GM12878 (cell line): ENCODE measurements around the gene NPR3.
A peak's percentile ranks its signal among the peaks of the same experiment; 100 is the strongest.

Experiments
- CTCF ChIP-seq, 3 experiments: IDR thresholded peaks in 2 of 3; conservative IDR thresholded peaks in 1 of 3; 2 replicates each; pipeline ENCODE4 v1.5.1; 2011; ENCODE audit warnings: low read depth in 3 of 3, low read length in 3 of 3, mild to moderate bottlenecking in 3 of 3, control low read depth in 2 of 3, moderate library complexity in 2 of 3, inconsistent platforms in 1 of 3, mixed read lengths in 1 of 3; ENCODE audit not compliant: control insufficient read depth in 2 of 3, insufficient read depth in 1 of 3; ENCODE audit errors: extremely low read depth in 1 of 3
- EP300 ChIP-seq, 2 experiments: fragments of 150-350 bp in 1 of 2; IDR thresholded peaks; 2 replicates each; pipeline ENCODE4 v1.6.1; 2011 to 2012; ENCODE audit warnings: low read depth in 2 of 2, low read length in 2 of 2, borderline replicate concordance in 1 of 2, improper control_type of control experiment in 1 of 2, inconsistent platforms in 1 of 2; ENCODE audit not compliant: control insufficient read depth in 1 of 2
- FOXM1 ChIP-seq: IDR thresholded peaks from 2 replicates; pipeline ENCODE4 v1.6.1; 2012; ENCODE audit warnings: low read depth, mild to moderate bottlenecking, inconsistent platforms, low read length, moderate library complexity
- GABPA ChIP-seq: IDR thresholded peaks from 2 replicates; pipeline ENCODE4 v1.6.1; 2014; ENCODE audit warnings: antibody characterized with exemption, low read depth, mild to moderate bottlenecking, inconsistent platforms
- HDAC2 ChIP-seq: fragments of 200-600 bp; sonication (generic); IDR thresholded peaks from 2 replicates; pipeline ENCODE4 v1.6.1; 2017
- IKZF2 ChIP-seq, 2 experiments: fragments of 450-650 bp; IDR thresholded peaks; 2 replicates each; pipeline ENCODE4 v1.6.1; 2017; ENCODE audit warnings: mild to moderate bottlenecking in 2 of 2, moderate library complexity in 2 of 2
- JUNB ChIP-seq: IDR thresholded peaks from 2 replicates; pipeline ENCODE4 v1.6.1; 2016; ENCODE audit warnings: antibody characterized with exemption, mild to moderate bottlenecking
- POLR2A ChIP-seq: IDR thresholded peaks from 2 replicates; pipeline ENCODE4 v1.6.1; 2011; ENCODE audit warnings: low read depth, mild to moderate bottlenecking, low read length
- YY1 ChIP-seq: IDR thresholded peaks from 2 replicates; pipeline ENCODE4 v1.6.1; 2011; ENCODE audit warnings: low read depth, mild to moderate bottlenecking, low read length
- ZBED1 ChIP-seq: IDR thresholded peaks from 2 replicates; pipeline ENCODE4 v1.6.1; 2016; ENCODE audit warnings: borderline replicate concordance
- ZNF384 ChIP-seq: IDR thresholded peaks from 2 replicates; pipeline ENCODE4 v1.6.1; 2012; ENCODE audit warnings: low read depth, mild to moderate bottlenecking, low read length, improper control_type of control experiment, borderline replicate concordance

- no peak for TF ChIP-seq ZBED1
- no peak for TF ChIP-seq IKZF2 (IDR thresholded peaks at IDR 0.05)
- no peak for TF ChIP-seq EP300 (IDR thresholded peaks at IDR 0.05; ENCODE audit: borderline replicate concordance in 1 of 2, control insufficient read depth in 1 of 2, low read depth in 2 of 2, low read length in 2 of 2)
- TF ChIP-seq YY1: no peak
- TF ChIP-seq CTCF (IDR thresholded peaks at IDR 0.05 in 2 of 3, conservative IDR thresholded peaks at IDR 0.05 in 1 of 3; ENCODE audit: control insufficient read depth in 2 of 3, extremely low read depth in 1 of 3, insufficient read depth in 1 of 3, low read depth in 3 of 3, low read length in 3 of 3): peak; percentile 29 to 33 (median 30)
- no peak for TF ChIP-seq POLR2A
- no peak for TF ChIP-seq FOXM1
- no peak for TF ChIP-seq ZNF384
- TF ChIP-seq JUNB: no peak
- TF ChIP-seq HDAC2: no peak
- TF ChIP-seq GABPA: no peak
Observed at GRCh38 chr5:32707418-32707997, 3.6 kb upstream of the NPR3 start.
